Transverse colon (tissue), 4 donors: ENCODE results near the gene ARPC1A. TPM values are rescaled to one million over a fixed set of nuclear protein-coding genes. Genes with fewer than 3 reads are reported as not detected.

Experiments used
- DNase-seq: peaks from one replicate; pipeline ENCODE4 v3.0.0-alpha.2; 2019
- H3K27ac ChIP-seq, 4 donors: fragments of 200-600 bp; sonication (generic); 2 replicates each; pipeline ENCODE4 v1.5.1; 2016 to 2018; ENCODE audit warnings: inconsistent platforms in 4 of 4
- H3K27me3 ChIP-seq: fragments of 200-600 bp; sonication (generic); 2 replicates; pipeline ENCODE4 v1.5.1; 2017; ENCODE audit warnings: inconsistent platforms
- H3K36me3 ChIP-seq, 4 donors: fragments of 200-600 bp; sonication (generic); 2 replicates each; pipeline ENCODE4 v1.5.1; 2017 to 2019; ENCODE audit warnings: inconsistent platforms in 4 of 4
- H3K4me1 ChIP-seq, 4 donors: fragments of 200-600 bp; sonication (generic); 2 replicates each; pipeline ENCODE4 v1.5.1; 2017 to 2020; ENCODE audit warnings: inconsistent platforms in 4 of 4
- H3K4me3 ChIP-seq, 4 donors: fragments of 200-600 bp; sonication (generic); 1 replicate in 1 of 4; 2 replicates in 3 of 4; pipeline versions ENCODE4 v1.5.1 to v1.6.1; 2017 to 2019; ENCODE audit warnings: inconsistent platforms in 4 of 4
- H3K9me3 ChIP-seq, 2 donors: fragments of 200-600 bp; sonication (generic); 2 replicates each; pipeline ENCODE4 v1.5.1; 2017 to 2019; ENCODE audit warnings: inconsistent platforms in 2 of 2
- CTCF ChIP-seq, 5 experiments: fragments of 200-600 bp in 3 of 5; fragments of 450-650 bp in 2 of 5; sonication (generic) in 3 of 5; IDR thresholded peaks; 1 replicate in 2 of 5; 2 replicates in 3 of 5; pipeline ENCODE4 v1.5.1; 2016 to 2017; ENCODE audit warnings: antibody characterized with exemption in 5 of 5, inconsistent platforms in 3 of 5, mild to moderate bottlenecking in 2 of 5, moderate library complexity in 1 of 5
- EP300 ChIP-seq: sonication (generic); formaldehyde crosslinking; IDR thresholded peaks from one replicate; pipeline ENCODE4 v1.6.1; 2017; ENCODE audit warnings: antibody characterized with exemption, low read depth
- POLR2A ChIP-seq: fragments of 450-650 bp; IDR thresholded peaks from one replicate; pipeline ENCODE4 v1.6.1; 2016; ENCODE audit warnings: antibody characterized with exemption, mild to moderate bottlenecking, moderate library complexity
- POLR2AphosphoS5 ChIP-seq, 3 donors: sonication (generic); formaldehyde crosslinking; IDR thresholded peaks; one replicate each; pipeline ENCODE4 v1.6.1; 2016; ENCODE audit warnings: antibody characterized with exemption in 3 of 3
- WGBS, 2 donors: methylation state at CpG; one replicate each; pipeline ENCODE4 v1.1.5; 2018; ENCODE audit warnings: low coverage in 1 of 2; 5-methylcytosine and 5-hydroxymethylcytosine counted together
- in situ Hi-C, 4 donors: fragments of 200-750 bp; cut with MboI; loops; one replicate each; pipeline versions ENCODE4 v1.15.0 to v1.15.1; 2017; ENCODE audit warnings: low sequenced_read_pairs in 3 of 4, low pct_ligation_motif_present in 1 of 4, low pct_unique_long_range_greater_than_20kb in 1 of 4
- intact Hi-C: fragments of 100-400 bp; cut with DNase I; formaldehyde crosslinking; loops from one replicate; pipeline ENCODE4 v1.15.1; 2023; ENCODE audit warnings: low total_unique reads
- total RNA-seq, 4 donors: library from RNA; depleted of rRNA; stranded (reverse); fragments of >200 nt; gene quantifications; one replicate each; pipeline ENCODE4 v1.1.0, GENCODE V29; 2016

The ARPC1A gene
- total RNA-seq, 4 donors from 2014 or later: 104 to 186 (median 147) TPM

GRCh38 chr7:99312316-99313203 is 13.1 kb upstream of the ARPC1A start:
- no peaks in the 10 kb centered on the region for H3K36me3 ChIP-seq

DNA sequence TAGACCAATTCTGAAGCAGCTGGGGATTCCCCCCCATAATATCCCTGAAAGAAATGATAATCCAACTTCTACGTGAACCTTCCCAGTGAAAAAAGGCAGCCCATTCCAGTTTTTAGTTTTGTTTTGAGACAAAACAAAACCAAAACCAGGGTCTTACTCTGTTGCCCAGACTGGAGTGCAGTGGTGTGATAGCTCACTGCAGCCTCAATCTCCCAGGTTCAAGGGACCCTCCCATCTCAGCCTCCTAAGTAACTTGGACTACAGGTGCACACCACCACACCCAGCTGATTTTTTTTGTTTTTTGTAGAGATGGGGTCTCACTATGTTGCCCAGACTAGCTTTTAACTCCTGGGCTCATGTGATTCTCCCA is 12.5 kb upstream of the ARPC1A start:
- no peak for TF ChIP-seq EP300
- peak in 2 of 5 experiments; percentile 15 to 20 for TF ChIP-seq CTCF (IDR thresholded peaks at IDR 0.05)
- DNase-seq: no peak
- intact Hi-C loops (loop anchor here (2.0 kb wide), 1 partner anchor 272 kb away; no protein-coding TSS in a partner anchor), in situ Hi-C loops (loop anchor here (5.0 to 25.0 kb wide), 4 partner anchors 151 to 278 kb away; no protein-coding TSS in a partner anchor)
- 35% methylated on average over 1 of the region's 1 CpG; no CpG with 5 or more reads in 1 of the 2 donors for WGBS, 2 donors
- no peaks in the 10 kb centered on the region for H3K9me3 ChIP-seq
- H3K4me3 ChIP-seq: no peak overlapping the region
- H3K36me3 ChIP-seq: no peaks in the 10 kb centered on the region
- H3K27ac ChIP-seq: peak overlapping the region in 1 of 4 donors; percentile 55
- no peaks in the 10 kb centered on the region for H3K27me3 ChIP-seq
- H3K4me1 ChIP-seq: peaks cover 0 to 4% (median 0%) of the 10 kb centered on the region in 4 donors

More at GRCh38 chr7:99312316-99313203, 13.1 kb upstream of the ARPC1A start:
- no peak overlapping the region for H3K4me3 ChIP-seq
- WGBS, 2 donors: 10 to 41% methylated on average over 2 to 16 of the region's 16 CpGs
- no peaks in the 10 kb centered on the region for H3K27me3 ChIP-seq
- no peaks in the 10 kb centered on the region for H3K9me3 ChIP-seq
- in situ Hi-C loops (loop anchor here (5.0 to 25.0 kb wide), 4 partner anchors 150 to 278 kb away; no protein-coding TSS in a partner anchor), intact Hi-C loops (loop anchor here (2.0 kb wide), 1 partner anchor 272 kb away; no protein-coding TSS in a partner anchor)
- TF ChIP-seq EP300 (no peak), CTCF (IDR thresholded peaks at IDR 0.05) (peak; percentile 90 to 96 (median 91))
- H3K27ac ChIP-seq: no peak overlapping the region
- peak; percentile 80 for DNase-seq
- peaks cover 0 to 4% (median 0%) of the 10 kb centered on the region in 4 donors for H3K4me1 ChIP-seq

- peak overlapping the region; percentile 39 to 62 (median 50) for H3K27ac ChIP-seq
- in situ Hi-C loops: loop anchor here (5.0 to 25.0 kb wide), 4 partner anchors 152 to 280 kb away; no protein-coding TSS in a partner anchor
Measured at GRCh38 chr7:99314504-99314903, 11.2 kb upstream of the ARPC1A start.

More at GRCh38 chr7:99314504-99314903, 11.2 kb upstream of the ARPC1A start:
- intact Hi-C loops: no loop called here
- Histone ChIP-seq H3K27me3 (no peaks in the 10 kb centered on the region), H3K4me3 (no peak overlapping the region), H3K36me3 (no peaks in the 10 kb centered on the region), H3K9me3 (no peaks in the 10 kb centered on the region), H3K4me1 (peaks cover 0 to 4% (median 0%) of the 10 kb centered on the region in 4 donors)
- TF ChIP-seq POLR2AphosphoS5 (IDR thresholded peaks at IDR 0.05) (peak in 1 of 3 donors; percentile 8), CTCF (IDR thresholded peaks at IDR 0.05) (peak in 1 of 5 experiments; percentile 19), POLR2A (no peak)
- peak; percentile 75 for DNase-seq
- WGBS, 2 donors: 17 to 36% methylated on average over 1 to 7 of the region's 7 CpGs
